NCI-H2081 (cell line): ENCODE results near the gene HES7.
A peak's percentile ranks its signal among the peaks of the same experiment; 100 is the strongest.

Experiments
- DNase-seq, 2 experiments: peaks; one replicate each; lab custom pipeline; 2025; lab: John Stamatoyannopoulos, UW

Gene HES7

DNA sequence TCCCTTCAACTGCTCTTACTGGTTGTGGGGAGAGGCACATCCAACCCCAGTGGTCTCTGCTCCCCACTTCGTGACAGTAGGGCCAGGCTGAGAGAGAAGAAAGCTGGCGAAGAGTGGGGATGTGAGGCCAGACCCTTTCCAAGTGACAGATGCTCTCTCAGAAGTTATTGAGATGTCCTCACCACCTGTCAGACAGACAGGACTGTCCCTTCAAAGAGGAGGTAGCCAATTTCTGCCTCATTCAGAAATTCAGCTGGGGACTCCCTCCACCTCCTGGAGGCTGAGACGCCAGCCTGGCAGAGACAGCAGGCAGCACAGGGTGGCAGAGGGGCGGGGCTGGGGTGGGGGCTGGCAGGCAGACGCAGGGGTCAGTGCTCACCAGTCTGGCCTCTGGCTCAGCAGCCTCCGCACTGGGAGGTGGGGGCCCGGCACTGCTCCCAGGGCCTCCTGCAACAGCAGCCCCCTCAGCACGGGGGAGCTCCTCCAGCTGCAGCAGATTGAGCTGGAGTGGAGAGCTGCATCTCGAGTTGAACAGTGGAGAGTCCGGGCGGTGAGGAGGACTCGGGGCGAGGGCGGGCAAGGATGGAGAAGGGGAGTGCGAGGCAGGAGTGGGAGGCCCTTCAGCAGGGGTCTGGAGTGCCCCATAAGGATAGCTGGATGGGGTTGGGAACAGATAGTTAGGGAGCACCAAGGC, 19.1 kb upstream of the HES7 start:
- DNase-seq: no peak

DNA sequence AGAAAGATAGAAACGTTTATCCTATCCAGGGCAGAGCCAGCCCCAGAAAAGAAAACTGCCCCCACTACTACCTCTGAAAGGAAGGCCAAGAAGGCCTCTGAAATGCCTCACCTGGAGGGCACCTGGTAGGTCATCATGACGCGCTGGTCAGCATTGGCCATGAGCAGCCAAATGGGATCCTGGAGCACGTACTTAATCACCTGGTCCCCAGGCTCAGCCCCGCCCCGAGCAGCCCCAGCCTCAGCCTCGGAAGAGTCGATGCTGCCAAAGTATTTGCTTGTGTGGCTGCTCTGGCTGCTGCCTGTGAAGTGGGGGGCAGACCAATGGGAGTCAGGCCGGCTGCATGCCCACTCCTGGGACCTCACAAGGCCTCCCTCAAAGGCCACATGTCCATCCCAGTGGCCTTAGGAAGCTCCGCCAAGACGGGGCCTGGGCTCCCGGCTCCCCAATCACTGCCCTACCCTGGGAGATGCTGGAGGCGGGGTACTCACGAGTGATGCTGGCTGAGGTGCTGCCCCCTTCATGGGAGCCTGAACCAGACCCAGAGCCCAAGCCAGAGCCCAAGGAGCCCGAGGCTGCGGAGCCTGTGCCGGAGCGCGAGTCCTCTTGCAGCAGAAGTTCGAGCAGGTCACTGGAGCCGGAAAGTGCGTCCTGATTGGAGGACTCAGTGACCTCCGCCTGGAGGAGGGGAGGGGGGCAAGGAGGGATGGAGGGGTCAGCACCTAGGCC, 18.4 kb upstream of the HES7 start:
- no peak for DNase-seq

DNA sequence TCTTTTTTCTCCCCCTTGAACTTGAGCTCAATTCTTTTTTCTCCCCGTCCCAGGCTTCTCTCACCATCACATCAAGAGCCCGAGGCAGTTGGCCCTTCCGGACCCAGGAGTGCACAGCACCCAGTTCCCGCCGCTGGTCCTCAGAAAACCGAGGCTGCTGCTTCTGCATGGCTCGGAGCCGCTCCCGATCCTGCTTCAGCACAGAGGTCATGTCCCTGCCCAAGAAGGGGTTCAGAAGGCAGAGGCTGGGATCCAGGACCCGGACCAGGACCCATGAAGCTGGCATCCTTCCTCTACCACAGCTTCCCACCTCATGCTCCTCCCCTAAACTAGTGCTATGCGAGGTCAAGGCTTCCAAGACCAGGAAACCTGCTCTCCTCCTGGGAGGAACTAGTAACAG, 17.8 kb upstream of the HES7 start:
- no peak for DNase-seq

DNA sequence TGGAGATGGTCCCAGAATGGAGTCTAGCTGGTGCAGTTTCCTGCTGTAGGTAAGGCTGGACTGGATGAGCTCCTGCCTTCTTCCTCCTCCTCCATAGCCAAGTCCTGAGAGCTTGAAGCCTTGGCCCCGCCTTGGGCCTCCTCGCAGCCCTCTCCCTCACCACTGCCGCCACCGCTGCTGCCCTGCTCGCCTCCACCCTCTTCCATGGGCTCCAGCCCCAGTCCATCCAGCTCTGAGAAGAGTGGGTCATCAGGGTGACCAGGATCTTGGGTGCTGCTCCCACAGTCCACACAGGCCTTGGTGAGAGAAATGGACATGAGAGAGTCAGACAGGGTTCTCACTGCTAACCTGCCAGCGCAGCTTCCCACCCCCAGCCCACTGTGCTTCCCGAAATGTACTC, 17.1 kb upstream of the HES7 start:
- DNase-seq: no peak

DNA sequence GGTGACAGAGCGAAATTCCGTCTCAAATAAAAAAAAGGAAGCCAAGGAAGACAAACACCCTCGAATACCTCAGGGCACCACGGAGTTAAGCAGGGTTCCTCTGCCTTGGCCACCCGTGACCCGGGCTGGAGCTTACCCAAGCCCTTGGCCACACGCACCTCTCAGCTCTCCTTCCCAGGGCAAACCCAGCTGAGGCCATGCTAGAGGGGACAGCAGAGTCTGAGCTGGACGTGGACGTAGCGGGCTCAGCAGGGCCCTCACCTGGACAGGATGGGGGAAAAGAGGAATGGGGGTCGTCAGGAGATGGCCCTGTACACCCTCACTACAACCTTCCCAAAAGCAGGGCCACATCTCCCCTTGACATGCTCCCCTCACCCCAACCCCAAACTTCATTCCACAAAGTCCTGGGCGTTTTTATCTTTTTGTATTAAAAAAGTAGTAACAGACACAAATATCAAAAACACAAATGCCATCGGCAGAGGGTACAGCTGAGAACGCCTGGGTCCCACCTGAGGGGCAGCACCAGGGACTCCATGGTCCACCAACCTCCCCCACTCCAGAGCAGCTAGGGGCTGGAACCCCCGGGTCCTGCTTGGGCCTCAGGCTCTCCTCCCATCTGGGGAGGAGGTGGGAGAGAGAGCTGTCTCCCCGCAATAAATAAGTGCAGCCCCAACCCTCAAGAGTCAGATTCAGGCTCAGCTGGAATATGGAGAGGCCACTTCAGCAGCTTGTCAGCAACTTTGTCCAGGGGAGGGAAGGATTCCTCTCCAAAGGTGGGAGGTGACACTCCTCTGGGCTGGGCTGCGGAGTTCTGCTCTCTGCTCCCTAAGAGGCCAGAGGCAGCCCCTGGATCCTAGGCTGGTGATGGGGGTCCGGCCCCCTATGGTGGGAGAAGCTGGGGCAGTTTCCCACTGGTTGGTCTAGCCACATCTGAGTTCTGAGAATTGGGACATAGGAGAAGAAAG, 16.4 kb upstream of the HES7 start:
- DNase-seq: no peak

DNA sequence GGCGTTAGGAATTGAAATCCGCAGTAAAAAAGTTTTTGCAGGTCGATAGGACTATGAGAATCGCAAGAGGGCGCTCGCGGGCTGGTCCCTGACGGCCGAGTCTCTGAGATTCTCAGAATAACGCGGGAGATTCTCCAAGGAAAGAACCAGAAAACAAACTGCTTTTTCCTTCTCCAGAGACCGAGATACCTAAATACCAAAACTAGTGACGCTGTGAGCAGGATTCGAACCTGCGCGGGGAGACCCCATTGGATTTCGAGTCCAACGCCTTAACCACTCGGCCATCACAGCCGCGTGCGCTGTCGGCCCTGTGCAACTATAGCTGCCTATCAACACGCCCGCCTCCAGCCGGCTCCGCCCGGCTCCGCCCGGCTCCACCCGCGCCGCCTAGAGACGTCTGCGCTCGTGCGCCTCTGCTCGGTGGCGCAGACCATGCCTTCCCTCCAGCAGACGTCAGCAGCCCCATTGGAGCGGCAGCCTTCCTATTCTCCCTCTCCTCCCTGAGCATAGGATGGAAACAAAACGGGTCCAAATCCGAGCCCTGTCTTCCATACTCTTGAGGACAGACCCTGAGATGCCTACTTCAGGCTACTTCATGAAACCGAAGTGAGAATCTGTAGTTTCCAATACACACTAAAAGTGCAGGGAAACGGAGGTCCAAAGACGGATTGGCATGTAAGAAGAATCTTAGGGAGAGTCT, 14.9 kb upstream of the HES7 start:
- peak; percentile 87 for DNase-seq

DNA sequence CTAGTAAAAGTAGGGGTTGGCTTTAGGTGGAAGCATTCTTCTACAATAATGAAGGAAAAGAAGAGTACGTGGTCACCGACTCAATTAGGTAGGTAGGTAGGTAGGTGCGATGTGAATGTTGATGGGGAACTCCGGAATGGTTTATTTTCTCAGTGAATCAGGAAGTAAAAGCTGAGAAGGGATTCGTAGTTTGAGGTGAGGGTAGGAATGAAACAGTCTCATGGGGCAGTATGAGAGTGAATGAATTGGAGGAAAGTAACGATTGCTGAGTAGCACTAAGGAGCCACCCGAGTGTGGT, 14.4 kb upstream of the HES7 start:
- no peak for DNase-seq

DNA sequence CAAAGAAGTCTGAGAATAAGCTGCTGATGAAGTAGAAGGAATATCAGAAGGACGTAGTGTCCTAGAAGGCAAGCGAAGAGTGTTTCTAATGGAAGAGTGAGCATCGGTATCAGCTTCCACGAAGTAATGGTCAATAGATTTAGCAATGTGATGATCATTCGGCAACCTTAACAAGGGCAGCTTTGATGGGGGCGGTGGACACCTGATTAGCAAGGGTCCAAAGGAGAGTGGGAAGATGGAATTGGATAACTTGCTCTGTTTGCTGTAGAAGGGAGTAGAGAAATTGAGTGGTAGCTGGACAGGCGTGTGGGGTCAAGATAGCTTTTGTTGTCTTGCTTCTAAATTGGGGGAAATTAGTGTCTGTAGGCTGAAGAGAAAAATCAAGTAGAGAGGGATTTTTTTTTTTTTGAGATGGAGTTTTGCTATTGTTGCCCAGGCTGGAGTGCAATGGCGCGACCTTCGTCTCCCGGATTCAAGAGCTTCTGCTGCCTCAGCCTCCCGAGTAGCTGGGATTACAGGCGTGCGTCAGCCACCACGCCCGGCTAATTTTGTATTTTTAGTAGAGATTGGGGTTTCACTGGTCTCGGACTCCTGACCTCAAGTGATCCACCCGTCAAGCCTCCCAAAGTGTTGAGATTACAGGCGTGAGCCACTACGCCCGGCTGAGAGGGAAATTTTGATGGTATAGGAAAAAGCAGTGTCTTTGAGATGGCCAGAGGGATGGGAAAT, 13.9 kb upstream of the HES7 start:
- no peak for DNase-seq

DNA sequence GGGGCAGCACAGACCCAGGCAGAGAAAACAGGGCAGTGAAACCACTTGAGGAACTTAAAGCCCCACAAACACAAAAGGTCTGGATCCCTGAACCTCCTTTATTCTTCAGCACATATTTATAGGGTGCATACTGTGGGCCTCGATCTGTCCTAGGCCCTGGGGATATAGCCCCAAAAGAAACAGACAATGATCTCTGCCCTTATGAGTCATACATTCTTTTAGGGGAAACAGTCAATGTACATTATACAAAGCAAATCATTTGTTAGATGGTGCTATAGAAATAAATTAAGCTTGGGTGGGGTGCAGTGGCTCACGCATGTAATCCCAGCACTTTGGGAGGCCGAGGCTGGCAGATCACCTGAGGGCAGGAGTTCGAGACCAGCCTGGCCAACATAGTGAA, 10.0 kb upstream of the HES7 start:
- DNase-seq: no peak

DNA sequence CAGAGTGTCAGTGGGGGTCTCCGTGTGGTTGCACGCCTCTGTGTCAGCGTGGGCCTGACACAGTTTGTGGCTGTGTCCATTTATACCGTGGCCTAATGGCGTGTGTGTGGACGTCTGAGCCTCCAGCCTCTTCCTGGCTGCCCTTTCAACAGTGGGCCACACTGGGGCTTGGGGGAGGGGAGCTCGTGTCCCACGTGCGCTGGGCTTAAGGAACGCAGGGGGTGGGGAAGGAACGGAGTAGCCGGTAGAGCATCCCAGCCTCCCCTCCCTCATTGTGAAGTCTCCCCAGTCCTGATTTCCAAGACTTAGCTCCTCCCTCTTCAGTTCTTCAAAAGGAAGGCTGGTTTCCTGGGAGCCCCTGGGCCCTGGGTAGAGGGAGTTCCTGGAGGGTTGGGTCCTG, 9.5 kb upstream of the HES7 start:
- no peak for DNase-seq

DNA sequence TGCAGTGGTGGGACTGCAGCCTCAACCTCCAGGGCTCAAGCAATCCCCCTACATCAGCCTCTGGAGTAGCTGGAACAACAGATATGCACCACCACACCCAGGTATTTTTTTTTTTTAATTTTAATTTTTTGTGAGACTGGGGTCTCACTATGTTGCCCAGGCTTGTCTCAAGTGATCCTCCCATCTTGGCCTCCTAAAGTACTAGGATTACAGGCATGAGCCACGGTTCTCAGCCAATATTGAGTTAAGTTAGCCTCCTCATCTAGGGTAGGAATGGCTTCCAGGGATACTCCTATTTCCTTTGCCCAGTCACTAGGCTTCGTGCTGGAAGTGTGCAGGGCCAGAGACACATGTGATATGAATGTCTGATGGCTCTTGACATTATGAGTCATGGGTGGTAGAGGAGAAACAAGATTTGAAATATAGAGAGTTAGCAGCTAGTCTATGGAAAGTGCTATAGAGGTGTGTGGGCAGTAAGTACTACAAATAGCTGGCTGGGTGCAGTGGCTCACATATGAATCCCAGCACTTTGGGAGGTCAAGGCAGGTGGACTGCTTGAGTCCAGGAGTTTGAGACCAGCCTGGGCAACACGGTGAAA, 8.0 kb upstream of the HES7 start:
- DNase-seq: no peak

DNA sequence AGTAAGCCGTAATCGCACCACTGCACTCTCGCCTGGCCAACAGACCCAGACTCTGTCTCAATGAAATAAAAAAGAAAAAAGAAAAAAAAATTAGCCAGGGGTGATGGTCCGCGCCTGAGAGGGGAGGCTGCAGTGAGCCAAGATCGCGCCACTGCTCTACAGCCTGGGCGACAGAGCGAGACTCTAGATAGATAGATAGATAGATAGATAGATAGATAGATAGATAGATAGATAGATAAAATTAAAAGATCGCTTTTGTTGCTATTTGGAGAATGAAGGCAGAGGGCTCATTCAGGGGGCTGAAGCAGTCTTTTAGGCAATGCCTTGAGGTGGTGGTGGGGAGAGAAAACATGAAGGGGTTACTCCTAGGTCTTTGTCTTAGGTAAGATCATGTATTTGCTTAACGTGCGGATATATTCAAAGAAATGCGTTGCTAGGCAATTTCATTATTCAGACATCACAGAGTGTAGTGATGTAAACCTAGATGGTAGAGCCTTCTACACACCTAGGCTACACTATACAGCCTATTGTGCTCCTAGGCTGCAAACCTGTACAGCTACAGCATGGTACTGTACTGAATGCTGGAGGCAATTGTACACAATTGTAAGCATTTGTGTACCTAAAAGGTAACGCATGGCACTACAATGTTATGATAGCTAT, 4.3 kb upstream of the HES7 start:
- no peak for DNase-seq

DNA sequence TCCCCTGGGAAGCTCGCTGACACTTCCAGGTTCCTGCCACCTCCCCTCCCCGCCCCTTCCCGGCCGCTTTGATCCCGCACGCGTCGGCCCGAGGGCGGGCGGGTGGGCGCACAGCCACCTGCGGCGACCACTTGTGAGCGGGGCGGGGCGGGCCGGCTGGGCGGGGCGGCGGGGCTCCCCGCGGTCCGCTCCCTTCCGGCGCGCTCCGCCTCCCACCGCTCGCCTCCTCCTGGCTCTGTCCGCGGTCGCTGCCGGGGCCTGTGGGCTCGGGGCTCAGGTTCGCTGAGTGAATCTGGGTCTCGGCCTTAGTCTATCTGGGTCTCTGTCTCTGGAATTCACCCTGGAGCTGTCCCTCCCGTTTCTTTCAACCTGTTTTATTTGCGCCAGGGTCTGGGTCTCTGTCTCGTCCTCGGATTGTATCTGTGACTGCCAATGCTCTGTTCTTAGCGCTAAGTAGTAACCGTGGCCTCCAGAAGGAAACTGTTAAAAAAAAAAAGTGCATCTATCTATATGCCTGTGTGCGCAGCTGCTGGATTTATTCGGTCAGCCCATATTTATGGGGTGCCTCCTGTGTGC, 2.7 kb upstream of the HES7 start:
- peak; percentile 13 to 23 for DNase-seq

DNA sequence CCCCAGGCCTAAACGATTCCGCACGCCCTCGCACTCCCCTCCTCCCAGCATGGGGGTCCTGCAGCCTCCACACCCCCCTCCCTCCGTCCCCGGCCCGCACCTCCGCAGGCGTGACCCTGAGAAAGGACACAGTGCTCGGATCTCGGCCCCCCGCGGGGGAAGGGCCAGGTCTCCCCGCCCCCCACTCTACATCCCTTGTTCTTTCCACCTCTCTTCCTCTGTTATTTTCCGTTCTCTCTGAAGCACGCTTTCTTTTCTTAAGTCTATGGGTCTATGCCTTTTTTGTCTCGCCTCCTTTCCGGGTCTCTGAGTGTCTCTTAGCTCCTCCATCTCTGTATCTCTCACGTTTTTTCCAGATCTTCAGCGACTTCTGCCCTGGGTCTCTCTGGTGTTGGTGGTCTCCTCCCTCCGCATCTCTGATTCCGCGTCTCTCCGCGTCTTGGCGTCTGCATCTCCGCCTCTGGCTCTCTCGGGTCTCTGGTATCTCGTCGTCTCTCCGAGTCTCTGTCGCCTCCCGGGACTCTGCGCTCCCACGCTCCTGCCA, 2.1 kb upstream of the HES7 start:
- peak in 1 of 2 experiments; percentile 18 for DNase-seq

DNA sequence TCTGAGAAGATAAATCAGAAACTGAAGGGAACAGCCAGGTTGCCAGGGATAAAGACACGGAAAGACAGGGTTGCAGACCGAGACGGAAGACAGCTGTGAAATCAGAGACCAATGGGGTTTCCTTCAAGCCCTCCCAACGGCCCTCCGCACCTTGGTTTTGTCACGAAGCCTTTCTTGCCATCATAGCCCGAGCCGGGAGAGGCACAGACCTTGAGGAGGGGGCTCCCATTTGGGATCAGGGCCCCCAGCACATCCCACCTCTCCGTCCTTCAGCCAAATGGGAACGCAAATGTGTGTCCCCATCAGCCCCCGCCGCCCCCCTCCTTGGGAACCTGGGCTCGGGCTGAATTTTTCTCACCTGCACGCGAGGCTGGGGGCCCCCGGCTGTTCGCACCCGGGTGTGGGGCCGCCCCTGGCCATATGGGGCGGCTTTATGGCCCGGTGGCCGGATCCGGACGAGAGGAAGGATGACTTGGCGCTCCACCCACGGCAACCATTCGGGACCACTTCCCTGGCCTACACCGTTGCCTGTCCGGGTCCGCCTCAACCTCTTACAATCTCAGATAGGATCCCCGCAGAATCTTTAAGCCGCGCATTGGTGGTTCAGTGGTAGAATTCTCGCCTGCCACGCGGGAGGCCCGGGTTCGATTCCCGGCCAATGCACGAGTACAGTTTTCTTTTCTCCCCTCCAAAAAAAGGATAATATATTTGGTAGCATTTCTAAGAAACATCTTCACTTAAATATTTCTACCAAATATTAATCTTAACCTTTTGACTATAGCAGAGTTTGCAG, 1.4 kb upstream of the HES7 start:
- DNase-seq: peak; percentile 50 to 56

DNA sequence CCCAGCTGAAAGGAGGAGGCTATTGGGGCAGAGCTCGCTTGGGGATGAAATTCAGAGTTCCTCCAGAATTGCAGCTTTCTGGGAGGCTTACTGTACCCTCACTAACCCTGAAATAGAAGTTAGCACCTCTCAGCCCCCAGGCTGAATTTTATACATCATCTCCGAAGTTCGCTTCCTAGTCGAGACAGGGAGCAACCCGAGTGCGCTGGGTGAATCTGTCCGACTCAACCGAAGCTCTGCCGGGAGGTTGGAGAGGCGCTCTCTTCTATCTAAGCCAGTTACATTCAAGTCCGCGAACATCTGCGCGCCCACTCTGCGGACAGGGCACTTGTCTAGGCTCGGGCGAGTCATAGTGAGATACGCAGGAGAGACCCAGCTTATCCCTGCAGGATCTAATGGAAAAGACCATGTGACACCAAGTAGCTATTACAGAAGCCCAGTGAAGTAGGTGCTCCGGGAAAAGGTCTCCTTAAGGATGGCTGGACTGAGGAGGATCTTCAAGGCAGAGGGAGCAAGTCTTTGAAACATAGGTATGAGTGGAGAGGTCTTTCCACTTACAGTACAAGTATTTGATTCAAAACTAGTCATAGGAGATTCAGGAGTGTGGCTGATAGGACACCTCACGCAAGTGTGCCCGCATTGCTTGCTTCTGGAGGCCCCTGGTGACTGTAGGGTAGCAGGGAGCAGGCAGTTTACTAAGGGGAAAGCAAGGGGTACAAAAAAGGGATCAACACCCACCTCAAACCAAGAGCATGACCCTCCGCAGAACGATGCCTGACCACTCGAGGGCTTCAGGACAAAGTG, 646 bp upstream of the HES7 start:
- no peak for DNase-seq

DNA sequence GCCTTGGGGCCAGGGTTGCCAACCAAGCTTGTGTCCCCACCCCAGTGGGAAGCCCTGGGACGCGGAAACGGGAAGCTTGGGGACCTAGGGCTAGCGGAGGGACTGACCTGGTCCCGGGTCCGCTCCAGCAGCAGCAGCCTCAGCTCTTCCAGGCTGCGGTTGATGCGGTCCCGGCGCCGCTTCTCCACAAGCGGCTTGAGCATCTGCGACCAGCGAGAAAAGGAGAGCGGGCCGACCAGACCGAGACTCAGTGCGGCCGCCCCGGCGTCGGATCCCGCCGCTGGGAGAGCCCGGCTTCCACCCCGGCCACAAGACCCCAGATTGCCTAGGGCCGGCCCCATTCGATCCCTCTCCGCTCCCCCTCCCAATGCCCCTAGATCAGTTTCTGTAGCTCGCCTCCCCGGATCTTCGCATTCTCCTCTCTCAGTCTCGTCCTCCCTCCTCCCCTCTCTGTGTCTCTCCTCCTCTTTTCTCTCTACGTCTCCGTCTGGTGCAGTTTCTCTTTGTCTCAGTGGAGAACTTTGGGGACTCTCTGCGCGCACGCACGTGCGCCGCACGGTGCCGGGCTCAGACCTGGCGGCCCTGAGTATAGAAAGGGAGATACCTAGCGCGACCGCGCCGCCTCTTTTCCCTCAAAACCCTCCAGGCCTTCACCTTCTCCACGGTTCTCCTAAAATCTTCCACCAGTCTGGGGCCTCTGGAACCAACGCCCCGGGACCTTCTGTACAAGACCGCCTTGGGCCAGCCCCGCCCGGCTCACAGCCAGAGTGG, 797 bp downstream of the HES7 start:
- DNase-seq: no peak
